Measurements from ENCODE around the gene HBB.
"Not testable (repeated sequence)": the region's sequence is repeated elsewhere in the genome, so short reads cannot be mapped to it uniquely, and the experiment has no call there.

The HBB gene

DNA sequence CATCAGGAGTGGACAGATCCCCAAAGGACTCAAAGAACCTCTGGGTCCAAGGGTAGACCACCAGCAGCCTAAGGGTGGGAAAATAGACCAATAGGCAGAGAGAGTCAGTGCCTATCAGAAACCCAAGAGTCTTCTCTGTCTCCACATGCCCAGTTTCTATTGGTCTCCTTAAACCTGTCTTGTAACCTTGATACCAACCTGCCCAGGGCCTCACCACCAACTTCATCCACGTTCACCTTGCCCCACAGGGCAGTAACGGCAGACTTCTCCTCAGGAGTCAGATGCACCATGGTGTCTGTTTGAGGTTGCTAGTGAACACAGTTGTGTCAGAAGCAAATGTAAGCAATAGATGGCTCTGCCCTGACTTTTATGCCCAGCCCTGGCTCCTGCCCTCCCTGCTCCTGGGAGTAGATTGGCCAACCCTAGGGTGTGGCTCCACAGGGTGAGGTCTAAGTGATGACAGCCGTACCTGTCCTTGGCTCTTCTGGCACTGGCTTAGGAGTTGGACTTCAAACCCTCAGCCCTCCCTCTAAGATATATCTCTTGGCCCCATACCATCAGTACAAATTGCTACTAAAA lies at the start of gene HBB:
TSS of gene HBB (minus strand) at position 340 of the 579 bp plus-strand sequence. CDS start at position 290, 50 bp downstream.
- DNase-seq = no peak

DNA sequence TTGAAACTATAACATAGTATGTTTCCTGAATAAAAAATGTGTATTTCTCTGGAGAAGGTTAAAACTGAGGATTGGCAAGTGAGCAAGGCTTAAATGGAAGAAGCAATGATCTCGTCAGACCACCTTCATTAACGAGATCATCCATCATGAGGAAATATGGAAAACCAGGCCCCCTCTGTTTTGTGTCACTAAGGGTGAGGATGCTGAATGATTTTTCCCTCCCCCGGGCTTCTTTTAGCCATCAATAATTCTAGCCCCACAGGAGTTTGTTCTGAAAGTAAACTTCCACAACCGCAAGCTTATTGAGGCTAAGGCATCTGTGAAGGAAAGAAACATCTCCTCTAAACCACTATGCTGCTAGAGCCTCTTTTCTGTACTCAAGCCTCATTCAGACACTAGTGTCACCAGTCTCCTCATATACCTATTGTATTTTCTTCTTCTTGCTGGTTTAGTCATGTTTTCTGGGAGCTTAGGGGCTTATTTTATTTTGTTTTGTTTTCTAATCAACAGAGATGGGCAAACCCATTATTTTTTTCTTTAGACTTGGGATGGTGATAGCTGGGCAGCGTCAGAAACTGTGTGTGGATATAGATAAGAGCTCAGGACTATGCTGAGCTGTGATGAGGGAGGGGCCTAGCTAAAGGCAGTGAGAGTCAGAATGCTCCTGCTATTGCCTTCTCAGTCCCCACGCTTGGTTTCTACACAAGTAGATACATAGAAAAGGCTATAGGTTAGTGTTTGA lies 48.7 kb upstream of the HBB start:
- no peak for DNase-seq

DNA sequence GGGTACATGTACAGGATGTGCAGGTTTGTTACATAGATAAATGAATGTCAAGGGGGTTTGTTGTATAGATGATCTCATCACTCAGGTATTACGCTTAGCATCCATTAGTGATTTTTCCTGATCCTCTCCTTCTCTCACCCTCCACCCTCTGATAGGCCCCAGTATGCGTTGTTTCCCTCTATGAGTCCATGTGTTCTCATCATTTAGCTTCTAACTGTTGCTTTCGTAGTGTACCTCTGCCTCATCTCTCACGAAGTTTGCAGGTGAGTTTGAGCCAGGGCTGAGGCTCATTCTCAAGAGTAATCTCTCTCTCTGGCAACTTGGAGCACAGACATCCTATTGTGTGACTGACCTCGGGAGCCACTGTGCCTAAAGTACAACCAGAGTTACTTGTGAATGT lies 47.5 kb upstream of the HBB start:
- no peak for DNase-seq

DNA sequence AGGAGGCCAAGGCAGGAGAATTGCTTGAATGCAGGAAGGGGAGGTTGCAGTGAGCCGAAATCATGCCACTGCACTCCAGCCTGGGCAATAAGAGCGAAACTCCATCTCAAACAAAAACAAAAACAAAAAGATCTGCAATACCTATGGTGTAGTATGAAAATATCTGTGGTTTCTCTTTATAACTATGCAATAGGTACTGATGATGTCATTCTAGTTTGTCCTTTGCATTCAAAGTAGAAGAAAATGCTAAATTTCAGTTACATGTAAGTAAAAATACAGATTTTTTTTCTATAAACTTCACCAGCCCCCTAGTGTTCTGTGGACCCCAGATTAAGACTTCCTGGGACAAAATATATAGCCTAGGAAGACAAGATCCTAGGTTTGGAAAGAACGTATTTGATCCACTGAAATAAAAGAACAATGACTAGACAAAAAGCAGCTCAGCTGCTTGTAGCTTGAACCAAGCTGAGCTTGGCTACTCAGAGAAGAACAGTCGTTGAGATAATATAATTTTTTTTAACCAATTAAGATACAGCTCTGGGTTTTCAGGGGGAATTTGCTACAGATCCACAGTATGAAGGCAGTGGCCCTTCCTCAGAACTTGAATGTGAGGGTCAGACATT lies 45.6 kb upstream of the HBB start:
- no peak for DNase-seq

DNA sequence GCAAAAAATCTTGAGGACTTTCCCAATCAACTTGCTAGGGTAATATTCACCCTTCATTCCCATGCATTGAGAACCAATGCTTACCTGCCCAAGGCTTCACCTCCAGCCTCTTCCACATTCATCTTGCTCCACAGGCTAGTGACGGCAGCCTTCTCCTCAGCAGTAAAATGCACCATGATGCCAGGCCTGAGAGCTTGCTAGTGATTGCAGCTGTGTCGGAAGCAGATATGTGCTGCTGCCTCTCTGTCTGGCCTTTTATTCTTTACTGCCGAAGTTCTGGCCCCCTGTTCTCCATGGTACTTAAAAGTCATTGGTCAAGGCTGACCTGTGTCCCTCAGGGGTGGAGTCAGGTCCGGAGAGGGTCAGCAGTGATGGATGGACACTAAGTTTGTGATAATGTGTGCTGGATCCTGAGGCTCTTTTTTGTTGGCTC lies 42.9 kb upstream of the HBB start, which contains the start of gene HBE1:
TSS of gene HBE1 (minus strand) at position 231 of the 433 bp plus-strand sequence. CDS start at position 176, 55 bp downstream.
- no peak for DNase-seq

DNA sequence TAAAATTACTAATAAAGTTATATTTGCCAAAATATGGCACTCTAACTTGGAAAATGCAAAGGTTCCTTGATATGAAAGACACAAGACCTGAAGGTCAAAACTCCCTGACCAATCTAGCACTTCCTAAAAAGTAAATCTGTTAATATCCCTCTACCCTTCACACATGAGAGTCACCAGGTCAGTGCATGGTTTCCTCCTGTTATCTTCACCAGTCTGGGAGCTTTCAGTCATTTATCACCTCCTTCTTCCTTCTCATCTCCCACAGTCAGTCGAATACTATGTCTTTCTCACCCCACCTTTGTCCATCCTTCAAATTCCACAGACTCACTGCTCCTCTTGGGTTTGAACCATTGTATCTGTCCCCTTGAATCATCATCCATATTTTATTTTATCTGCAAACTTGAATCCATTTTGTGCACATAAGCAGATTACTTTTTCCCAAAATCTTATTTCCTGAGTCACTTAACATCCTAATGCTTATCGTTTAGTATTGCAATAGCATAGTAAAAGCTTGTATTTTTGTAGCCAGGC lies 40.2 kb upstream of the HBB start:
- no peak for DNase-seq

DNA sequence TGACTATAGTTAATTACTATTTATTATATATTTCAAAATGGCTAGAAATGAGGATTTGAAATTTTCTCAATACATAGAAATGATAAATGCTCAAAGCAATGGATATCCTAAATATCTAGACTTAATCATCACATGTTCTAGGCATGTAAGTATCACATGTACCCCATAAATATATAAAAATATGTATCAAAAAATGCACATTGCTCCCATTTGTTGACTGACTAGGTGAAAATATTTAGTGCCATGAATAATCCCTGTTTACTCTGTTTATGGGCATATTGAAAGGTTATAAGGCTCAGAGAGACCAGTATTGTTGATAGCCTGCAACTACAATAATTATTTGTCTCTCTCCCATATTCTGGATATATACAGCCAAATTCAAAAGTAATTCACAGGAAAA lies 39.7 kb upstream of the HBB start:
- no peak for DNase-seq

DNA sequence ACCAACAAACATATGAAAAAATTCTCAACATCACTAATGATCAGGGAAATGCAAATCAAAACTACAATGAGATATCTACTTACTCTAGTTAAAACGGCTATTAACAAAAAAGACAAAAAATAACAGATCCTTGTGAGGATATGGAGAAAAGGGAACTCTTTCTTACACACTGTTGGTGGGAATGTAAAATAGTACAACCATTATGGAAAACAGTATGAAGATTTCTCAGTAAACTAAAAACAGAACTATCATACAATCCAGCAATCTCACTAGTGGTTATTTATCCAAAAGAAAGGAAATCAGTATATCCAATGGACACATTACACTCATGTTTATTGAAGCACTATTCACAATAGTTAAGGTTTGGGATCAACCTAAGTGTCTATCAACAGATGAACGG lies 39.0 kb upstream of the HBB start:
- DNase-seq = no peak

DNA sequence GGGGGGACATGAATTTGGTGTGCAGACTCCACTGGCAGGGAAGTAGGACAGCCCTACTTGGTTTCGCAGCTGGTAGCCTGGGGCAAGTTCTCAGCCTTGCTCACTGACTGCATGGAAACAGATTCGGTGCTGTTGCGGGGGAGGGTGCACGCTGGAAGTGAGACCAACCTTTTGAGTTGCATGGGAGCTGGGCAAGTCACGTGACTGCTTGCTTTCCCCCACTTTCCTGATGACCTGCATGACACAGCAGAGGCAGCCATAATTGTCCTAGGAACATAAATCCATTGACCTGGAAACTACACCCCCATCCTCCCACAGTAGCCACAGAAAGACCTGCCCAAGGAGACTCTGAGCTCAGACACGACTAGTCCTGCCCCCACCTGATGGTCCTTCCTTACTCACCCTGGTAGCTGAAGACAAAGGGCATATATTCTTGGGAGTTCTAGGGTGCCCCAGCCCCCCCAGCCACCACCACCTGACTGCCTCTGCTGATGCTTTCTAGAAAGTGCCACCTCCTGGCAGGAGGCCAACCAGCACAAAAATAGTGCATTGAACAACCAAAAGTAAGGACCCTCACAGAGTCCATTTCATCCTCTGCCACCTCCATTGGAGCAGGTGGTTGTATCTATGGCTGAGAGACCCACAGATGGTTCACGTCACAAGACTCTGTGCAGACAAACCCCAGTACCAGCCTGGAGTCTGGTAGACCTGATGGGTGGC lies 31.8 kb upstream of the HBB start:
- DNase-seq = no peak

DNA sequence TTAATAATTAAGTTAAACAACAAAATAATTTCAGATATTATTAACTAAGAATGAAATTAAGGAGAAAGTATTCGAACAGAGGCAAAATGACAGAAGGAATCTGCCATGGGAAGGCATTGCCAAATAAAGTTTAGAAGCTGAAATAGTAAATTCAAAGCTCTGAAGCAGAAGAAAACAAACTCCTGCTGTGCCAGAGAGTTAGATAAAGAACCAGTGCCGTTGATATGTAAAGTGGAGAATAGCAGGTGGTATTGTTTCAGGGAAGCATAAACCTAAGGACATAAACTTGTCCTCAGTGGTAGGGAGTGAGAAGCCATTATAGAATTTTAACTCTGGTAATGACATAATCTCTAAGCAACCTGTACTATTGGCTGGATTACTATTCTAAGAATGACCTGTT lies 30.4 kb upstream of the HBB start:
- no peak for DNase-seq

DNA sequence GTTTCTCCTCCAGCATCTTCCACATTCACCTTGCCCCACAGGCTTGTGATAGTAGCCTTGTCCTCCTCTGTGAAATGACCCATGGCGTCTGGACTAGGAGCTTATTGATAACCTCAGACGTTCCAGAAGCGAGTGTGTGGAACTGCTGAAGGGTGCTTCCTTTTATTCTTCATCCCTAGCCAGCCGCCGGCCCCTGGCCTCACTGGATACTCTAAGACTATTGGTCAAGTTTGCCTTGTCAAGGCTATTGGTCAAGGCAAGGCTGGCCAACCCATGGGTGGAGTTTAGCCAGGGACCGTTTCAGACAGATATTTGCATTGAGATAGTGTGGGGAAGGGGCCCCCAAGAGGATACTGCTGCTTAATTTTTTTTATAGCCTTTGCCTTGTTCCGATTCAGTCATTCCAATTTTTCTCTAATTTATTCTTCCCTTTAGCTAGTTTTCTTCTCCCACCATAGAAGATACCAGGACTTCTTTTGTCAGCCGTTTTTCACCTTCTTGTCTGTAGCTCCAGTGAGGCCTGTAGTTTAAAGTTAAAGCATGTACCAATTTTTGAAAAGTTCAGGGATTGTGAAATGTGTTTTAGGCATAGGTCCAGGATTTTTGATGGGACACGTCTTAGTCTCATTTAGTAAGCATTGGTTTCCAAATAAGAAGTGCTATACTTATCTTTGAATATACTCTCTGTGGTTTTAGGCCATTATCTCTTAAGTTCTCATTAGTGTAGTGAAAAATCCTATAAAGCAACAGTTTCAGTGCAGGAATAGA lies 28.0 kb upstream of the HBB start, which contains the start of gene HBG2:
TSS of gene HBG2 (minus strand) at position 136 of the 768 bp plus-strand sequence. CDS start at position 83, 53 bp downstream.
- DNase-seq = not testable (repeated sequence)

DNA sequence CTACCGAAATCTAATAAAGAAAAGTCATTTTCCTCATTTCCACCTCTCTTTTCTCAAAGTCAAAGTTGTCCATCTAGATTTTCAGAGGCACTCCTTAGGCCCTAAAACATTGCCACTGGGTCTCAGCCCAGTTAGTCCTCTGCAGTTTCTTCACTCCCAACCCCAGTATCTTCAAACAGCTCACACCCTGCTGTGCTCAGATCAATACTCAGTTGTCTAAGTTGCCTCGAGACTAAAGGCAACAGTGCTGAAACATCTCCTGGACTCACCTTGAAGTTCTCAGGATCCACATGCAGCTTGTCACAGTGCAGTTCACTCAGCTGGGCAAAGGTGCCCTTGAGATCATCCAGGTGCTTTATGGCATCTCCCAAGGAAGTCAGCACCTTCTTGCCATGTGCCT lies 27.2 kb upstream of the HBB start:
- not testable (repeated sequence) for DNase-seq

DNA sequence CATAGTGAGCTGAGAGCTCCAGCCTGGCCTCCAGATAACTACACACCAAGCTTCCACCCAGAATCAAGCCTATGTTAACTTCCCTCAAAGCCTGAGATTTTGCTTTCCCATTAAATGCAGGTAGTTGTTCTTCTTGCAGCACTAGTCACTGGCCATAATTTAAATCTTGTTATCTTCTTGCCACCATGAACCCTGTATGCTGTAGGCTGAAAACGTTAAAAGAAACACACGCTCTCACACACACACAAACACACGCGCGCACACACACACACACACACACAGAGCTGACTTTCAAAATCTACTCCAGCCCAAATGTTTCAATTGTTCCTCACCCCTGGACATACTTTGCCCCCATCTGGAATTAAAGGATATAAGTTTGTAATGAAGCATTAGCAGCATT lies 26.6 kb upstream of the HBB start:
- not testable (repeated sequence) for DNase-seq

DNA sequence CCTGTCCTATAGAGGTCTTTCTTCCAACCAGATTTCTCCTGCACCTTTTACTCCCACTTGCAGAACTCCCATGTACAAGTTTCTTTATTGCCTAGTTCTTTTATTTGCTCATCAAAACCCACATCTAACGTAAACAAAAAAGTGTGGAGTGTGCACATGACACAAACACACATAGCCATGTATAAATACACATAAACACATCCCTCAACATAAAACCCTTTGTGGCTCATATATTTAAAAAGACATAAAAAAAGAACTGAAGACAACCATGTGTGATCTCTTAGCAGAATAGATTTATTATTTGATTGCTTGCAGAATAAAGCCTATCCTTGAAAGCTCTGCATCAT lies 26.0 kb upstream of the HBB start:
- no peak for DNase-seq

DNA sequence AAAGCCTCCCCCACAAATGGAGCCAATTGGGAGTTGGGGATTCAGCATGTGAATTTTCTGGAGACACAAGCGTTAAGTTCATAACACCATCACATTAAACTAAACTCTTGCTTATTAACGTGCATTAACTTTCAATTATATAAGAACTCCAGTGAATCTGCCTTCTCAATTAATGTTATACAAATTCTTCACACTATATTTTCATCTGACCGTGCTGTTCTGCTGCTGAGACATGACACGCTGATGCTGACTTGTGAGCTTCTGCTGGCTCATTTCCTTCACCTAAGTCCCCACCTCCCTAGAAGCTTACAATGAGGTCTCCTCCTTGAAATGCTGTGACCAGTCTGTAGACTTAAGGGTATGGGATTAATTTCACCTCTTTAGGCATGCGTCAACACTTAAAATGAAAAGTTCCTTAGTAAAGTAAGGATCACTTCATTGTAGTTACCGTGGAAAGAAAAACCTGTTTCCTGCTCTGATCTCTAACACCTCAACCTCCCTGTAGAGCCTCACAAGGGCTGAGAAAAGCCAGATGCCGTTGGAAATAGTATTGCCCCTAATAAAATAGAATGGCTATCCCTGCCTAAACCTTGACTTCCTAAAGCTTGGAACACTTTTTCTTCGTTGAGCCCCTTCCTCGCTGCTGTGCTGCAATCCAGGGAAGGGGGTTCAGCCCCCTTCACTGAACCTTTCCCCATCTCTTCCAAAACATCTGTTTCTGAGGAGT lies 25.5 kb upstream of the HBB start:
- DNase-seq = no peak

DNA sequence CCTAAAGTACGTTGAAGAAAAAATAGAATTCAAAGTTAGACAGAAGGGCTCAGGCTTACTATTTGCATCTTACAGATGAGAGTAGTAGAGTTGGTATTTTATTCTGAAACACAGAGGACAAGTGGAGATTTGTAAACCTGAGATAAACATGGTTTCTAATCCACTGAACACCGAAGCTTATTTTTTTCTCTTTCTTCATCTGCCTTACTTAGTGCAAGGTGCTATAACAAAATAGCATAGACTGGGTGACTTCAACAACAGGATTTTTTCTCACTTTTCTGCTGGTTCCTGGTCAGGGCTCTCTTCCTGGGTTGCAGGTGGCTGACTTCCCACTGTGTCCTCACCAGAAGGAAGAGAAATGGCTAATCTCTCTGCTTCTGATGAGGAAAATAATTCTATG lies 24.9 kb upstream of the HBB start:
- no peak for DNase-seq

DNA sequence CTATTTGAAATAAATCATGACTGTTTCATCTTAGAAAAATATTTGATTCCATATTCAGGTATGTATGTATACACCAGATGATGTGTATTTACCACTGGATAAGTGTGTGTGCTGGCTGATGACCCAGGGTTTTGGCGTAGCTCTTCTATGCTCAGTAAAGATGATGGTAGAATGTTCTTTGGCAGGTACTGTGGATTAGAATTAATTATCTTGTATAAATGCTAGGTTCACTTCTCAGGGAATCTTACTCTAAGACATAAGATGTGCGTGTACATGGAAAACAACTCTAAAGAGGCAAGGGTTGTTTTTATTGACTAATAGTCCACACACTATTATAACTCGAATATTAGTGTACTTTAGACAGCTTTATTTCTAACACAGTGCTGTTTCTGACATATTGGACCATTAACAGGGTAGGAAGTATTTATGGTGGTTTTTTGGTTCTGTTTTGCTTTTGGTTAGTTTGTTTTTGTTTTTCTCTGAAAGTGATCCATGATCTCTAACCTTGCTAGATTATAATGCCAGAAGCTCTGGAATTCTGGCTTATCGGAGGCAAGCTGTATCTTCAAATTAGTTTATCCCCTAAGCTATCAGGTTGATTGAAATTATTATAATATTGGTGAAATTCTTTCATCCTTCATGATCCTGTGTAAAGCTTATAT lies 23.8 kb upstream of the HBB start:
- DNase-seq = no peak

DNA sequence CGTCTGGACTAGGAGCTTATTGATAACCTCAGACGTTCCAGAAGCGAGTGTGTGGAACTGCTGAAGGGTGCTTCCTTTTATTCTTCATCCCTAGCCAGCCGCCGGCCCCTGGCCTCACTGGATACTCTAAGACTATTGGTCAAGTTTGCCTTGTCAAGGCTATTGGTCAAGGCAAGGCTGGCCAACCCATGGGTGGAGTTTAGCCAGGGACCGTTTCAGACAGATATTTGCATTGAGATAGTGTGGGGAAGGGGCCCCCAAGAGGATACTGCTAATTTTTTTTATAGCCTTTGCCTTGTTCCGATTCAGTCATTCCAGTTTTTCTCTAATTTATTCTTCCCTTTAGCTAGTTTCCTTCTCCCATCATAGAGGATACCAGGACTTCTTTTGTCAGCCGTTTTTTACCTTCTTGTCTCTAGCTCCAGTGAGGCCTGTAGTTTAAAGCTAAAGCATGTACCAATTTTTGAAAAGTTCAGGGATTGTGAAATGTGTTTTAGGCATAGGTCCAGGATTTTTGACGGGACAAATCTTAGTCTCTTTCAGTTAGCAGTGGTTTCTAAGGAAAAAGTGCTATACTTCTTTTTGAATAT lies 23.0 kb upstream of the HBB start, which contains the start of gene HBG1:
TSS of gene HBG1 (minus strand) at position 51 of the 590 bp plus-strand sequence. CDS start 53 bp downstream, outside the sequence.
- DNase-seq = not testable (repeated sequence)

DNA sequence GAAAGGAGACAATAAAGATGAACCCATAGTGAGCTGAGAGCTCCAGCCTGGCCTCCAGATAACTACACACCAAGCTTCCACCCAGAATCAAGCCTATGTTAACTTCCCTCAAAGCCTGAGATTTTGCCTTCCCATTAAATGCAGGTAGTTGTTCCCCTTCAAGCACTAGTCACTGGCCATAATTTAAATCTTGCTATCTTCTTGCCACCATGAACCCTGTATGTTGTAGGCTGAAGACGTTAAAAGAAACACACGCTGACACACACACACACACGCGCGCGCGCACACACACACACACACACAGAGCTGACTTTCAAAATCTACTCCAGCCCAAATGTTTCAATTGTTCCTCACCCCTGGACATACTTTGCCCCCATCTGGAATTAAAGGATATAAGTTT lies 21.6 kb upstream of the HBB start:
- DNase-seq = not testable (repeated sequence)

DNA sequence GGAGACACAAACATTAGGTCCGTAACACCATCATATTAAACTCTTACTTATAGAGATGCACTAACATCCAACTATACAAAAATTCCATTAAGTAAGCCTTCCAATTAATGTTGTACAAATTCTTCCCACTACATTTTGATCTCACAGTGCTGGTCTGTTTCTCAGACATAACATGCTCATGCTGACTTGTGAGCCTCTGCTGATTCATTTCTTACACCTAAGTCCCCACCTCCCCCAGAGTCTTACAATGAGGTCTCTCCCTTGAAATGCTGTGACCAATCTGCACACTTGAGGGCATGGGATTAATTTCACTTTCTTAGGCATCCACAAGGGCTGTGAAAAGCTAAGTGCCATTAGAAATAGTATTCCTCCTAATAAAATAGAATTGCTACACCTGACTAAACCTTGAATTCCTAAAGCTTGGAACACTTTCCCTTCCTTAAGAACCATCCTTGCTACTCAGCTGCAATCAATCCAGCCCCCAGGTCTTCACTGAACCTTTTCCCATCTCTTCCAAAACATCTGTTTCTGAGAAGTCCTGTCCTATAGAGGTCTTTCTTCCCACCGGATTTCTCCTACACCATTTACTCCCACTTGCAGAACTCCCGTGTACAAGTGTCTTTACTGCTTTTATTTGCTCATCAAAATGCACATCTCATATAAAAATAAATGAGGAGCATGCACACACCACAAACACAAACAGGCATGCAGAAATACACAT lies 20.8 kb upstream of the HBB start:
- no peak for DNase-seq
